GM13976 (cell line): ENCODE results near the gene KCTD18.

Experiments used
- DNase-seq: peaks from one replicate; pipeline ENCODE4 v3.0.0; 2012; ENCODE audit warnings: low spot score
- CTCF ChIP-seq: IDR thresholded peaks from 2 replicates; pipeline ENCODE4 v1.5.1; 2012; ENCODE audit warnings: borderline replicate concordance, mild to moderate bottlenecking; ENCODE audit not compliant: insufficient read depth; ENCODE audit errors: extremely low read depth, missing control alignments, control extremely low read depth
- in situ Hi-C: fragments of 300-500 bp; cut with MboI; formaldehyde crosslinking; loops from one replicate; pipeline ENCODE4 v1.12.0; 2022; ENCODE audit warnings: low sequenced_read_pairs, mixed read lengths, inconsistent platforms; ENCODE audit not compliant: unreplicated experiment

The KCTD18 gene

GRCh38 chr2:200466425-200467418, 43.1 kb downstream of the KCTD18 start:
- TF ChIP-seq CTCF, result no peak
- DNase-seq, result no peak
- in situ Hi-C loops, result no loop called here

GRCh38 chr2:200463452-200463851, 46.4 kb downstream of the KCTD18 start:
- no peak for DNase-seq
- no peak for TF ChIP-seq CTCF
- in situ Hi-C loops, result no loop called here

DNA sequence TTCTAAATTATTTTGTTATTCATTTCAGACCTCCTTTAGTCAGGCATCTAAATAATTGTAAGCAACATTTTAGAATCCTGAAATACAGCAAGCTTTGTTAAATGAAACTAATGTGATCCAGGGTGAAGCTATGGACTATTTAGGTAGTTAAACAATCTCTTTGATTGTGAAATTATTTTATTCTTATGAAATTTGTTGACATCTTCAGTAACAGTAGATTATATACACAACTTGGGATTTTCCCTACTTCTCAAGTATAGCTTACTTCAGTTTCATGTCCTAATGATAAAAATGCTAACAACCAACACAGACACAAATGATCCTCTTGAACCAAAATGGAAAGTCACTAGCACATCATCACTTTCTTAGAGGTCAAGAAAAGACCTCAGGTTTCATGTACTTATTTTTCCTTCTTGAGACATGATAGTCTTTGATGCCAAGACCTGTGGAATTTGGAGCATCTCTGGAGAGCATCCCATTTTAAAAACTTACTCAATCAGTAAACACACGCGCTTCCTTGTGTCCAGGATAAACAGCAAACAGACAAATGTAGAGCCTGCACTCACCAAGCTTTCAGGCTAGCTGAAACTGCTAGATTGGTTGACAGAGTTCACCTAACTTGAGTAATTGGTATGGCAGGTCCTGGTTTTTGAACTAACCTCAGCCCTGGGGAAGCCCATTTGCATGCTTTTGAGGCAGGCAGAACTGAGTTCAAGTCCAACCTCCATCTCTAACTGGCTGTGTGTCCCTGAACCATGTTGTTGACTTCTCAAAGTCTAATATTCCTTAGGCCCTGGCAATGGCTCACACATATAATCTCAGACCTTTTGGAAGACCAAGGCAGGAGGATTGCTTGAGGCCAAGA, 47.8 kb downstream of the KCTD18 start:
- TF ChIP-seq CTCF, result no peak
- in situ Hi-C loops, result no loop called here
- DNase-seq, result no peak

DNA sequence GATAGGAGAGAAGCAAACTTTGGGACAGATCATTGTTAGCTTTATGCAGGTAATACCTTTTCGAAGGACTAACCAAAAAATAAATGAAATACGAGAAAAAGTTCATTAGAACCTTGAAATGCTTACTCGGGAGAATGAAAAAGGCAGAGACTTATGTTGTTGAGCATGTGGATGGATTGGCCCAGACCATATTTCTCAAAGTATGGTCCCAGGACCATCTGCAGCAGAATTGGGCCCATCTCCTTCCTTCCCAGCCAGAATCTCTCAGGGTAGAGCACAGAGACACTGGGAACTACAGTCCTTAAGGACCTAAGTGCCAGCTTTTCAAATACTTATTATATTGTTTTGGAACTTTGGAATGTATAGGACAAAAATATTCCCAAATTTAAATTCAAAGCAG, 50.8 kb downstream of the KCTD18 start:
- no peak for TF ChIP-seq CTCF
- DNase-seq, result no peak
- in situ Hi-C loops, result no loop called here

GRCh38 chr2:200456567-200456966, 53.3 kb downstream of the KCTD18 start:
- TF ChIP-seq CTCF, result no peak
- in situ Hi-C loops, result no loop called here
- no peak for DNase-seq

DNA sequence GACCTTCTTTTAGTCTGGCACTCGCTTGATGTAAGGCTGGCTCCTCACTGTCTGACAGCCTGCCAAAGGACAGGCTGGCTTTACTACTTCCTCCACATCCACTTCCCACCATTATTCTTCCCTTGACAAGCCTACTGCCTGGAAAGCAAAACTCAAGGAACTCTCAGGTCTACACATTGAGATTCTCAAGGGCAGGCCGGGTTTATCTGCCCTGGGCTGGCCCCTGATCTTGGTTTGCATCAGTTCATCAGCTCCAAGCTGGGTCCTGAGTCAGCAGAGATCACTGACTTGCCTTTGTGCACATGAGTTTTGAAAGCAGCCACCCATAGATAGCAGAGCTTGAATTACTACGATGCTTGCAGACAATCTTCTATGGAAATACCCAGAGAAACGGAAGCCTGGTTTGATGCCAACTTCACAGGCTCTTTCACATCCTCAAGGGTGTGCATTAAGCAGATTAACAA, 53.9 kb downstream of the KCTD18 start:
- DNase-seq, result no peak
- TF ChIP-seq CTCF, result no peak
- in situ Hi-C loops, result no loop called here
